ENCODE measurements around the gene PM20D1. TPM values are rescaled to one million over a fixed set of nuclear protein-coding genes. Genes with fewer than 3 reads are reported as not detected.
A peak's percentile ranks its signal among the peaks of the same experiment; 100 is the strongest.
"Not testable (repeated sequence)": the region's sequence is repeated elsewhere in the genome, so short reads cannot be mapped to it uniquely, and the experiment has no call there.

PM20D1 gene, protein sequence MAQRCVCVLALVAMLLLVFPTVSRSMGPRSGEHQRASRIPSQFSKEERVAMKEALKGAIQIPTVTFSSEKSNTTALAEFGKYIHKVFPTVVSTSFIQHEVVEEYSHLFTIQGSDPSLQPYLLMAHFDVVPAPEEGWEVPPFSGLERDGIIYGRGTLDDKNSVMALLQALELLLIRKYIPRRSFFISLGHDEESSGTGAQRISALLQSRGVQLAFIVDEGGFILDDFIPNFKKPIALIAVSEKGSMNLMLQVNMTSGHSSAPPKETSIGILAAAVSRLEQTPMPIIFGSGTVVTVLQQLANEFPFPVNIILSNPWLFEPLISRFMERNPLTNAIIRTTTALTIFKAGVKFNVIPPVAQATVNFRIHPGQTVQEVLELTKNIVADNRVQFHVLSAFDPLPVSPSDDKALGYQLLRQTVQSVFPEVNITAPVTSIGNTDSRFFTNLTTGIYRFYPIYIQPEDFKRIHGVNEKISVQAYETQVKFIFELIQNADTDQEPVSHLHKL
- total RNA-seq (1 to 10 TPM; 1.6 TPM), polyA plus RNA-seq (1 to 10 TPM; 1.1 to 2.9 (median 1.7) TPM), total RNA-seq (0.25 to 2.8 (median 0.83) reads per million in 6 experiments)

DNA sequence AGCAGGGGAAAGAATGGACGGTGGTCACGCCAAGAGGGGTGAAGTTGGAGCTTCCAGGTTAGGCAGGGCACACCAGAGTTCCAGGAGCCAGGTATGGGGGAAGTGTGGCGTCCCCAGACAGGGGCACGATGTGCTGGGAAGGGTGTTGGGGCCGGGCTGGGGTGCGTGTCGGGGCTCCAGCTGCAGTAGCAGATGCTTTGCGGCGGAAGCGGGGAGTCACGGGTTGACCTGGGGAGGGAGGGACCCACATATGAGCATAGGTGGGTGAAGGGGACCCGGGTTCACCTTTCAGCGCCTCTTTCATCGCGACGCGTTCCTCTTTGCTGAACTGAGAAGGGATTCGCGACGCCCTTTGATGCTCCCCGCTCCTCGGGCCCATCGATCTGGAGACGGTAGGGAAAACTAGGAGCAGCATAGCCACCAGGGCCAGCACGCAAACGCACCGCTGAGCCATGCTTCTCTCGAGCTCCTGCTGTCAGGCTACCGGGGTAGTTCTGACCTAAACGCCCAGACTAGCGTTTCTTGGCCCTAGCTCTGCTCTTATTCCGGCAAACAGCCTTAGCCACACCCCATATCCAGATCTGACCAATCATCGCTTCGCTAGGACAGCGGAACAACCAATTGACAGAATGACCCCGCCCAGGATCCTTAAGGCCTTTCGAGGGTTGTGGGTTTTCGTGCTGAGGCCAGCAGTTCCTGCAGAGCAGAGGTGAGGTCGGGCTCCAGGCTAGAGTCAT lies at the start of gene PM20D1:
Gene PM20D1 (minus strand): TSS at position 514 of the 737 bp plus-strand sequence. CDS start 60 bp downstream, at position 454.
- POLR2A ChIA-PET: interaction anchor here (0.5 to 1.1 kb wide), 3 partner anchors 37 to 217 kb away, joined by 3 to 5 read pairs (median 3); partner anchors contain the start of genes ELK4 and SLC41A1
- DNase-seq (peak; percentile 45 to 92 (median 84)), ATAC-seq (peak; percentile 97)
- peaks cover 0 to 3% (median 0%) of the 10 kb centered on the region in 9 donors for H3K9me3 Mint-ChIP-seq
- peak within 1 kb of the TSS; percentile 82 to 99 (median 96) for H3K27ac Mint-ChIP-seq
- no peaks in the 10 kb centered on the region for H3K27me3 Mint-ChIP-seq
- peaks cover 10 to 21% (median 12%) of the 10 kb centered on the region in 4 donors for H3K4me1 Mint-ChIP-seq
- peak within 1 kb of the TSS; percentile 86 to 98 (median 92) for H3K4me3 Mint-ChIP-seq
- peaks cover 0 to 1% (median 1%) of the 10 kb centered on the region in 3 donors for H3K36me3 Mint-ChIP-seq

DNA sequence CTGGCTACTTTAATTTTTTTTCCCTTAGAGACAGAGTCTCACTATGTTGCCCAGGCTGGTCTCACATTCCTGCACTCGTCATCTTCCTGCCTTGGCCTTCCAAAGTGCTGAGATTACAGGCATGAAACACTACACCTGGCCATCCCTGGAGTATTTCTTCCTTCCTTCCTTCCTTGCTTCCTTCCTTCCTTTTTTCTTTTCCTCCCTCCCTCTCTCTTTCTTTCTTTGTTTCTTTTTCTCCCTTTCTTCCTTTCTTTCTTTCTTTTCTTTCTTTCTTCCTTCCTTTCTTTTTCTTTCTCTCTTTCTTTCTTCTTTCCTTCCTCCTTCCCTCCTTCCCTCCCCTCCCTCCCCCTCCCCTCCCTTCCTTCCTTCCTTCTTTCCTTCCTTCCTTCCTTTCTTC lies 46.4 kb upstream of the PM20D1 start:
- Mint-ChIP-seq H3K9me3 (peaks cover 5 to 45% (median 26%) of the 10 kb centered on the region in 9 donors), H3K4me1 (peaks cover 0 to 2% (median under 1%) of the 10 kb centered on the region in 4 donors), H3K27ac (no peak overlapping the region), H3K4me3 (no peak overlapping the region), H3K27me3 (peaks cover 2 to 10% (median 4%) of the 10 kb centered on the region in 5 donors), H3K36me3 (peaks cover 2 to 38% (median 30%) of the 10 kb centered on the region in 3 donors)
- DNase-seq (no peak), ATAC-seq (no peak)
- POLR2A ChIA-PET: no interaction called here

DNA sequence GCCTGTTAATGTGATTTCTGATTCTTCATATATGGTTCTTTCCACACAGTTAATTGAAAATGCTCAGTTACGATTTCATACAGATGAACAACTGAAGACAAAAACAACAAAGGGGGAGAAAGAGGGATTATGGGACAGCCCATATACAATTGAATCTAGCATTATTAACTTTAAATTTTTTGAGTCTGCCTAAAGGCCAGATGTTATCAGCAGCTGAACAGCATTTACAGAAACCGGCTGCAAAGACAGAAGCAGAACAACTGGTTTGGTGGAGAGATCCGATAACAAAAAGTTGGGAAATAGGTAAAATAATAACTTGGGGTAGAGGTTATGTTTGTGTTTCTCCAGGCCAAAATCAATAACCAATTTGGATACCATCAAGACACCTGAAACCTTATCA lies 44.2 kb upstream of the PM20D1 start:
- H3K36me3 Mint-ChIP-seq: peaks cover 2 to 46% (median 40%) of the 10 kb centered on the region in 3 donors
- POLR2A ChIA-PET, ATAC-seq: not testable (repeated sequence)

DNA sequence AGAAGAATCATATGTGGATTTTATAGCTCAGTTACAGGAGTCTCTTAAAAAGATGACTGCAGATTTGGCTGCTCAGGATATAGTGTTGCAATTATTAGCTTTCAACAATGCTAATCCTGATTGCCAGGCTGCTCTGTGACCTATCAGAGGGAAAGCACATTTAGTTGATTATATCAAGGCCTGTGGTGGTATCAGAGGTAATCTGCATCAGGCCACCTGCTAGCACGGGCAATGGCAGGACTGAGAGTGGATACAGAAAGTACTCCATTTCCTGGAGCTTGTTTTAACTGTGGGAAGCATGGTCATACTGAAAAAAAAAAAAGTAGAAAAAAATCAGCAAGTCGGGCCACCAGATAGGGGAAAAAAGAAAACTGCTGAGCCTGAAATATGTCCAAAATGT lies 42.2 kb upstream of the PM20D1 start:
- H3K36me3 Mint-ChIP-seq: peaks cover 2 to 44% (median 41%) of the 10 kb centered on the region in 3 donors
- not testable (repeated sequence) for H3K4me3 Mint-ChIP-seq, ATAC-seq, DNase-seq, H3K27ac Mint-ChIP-seq
- POLR2A ChIA-PET: interaction anchor here (0.7 kb wide), 1 partner anchor 201 kb away, joined by 3 read pairs; no protein-coding TSS in a partner anchor
- peaks cover 0 to 14% (median 0%) of the 10 kb centered on the region in 5 donors for H3K27me3 Mint-ChIP-seq
- H3K4me1 Mint-ChIP-seq: peaks cover 0 to 11% (median 7%) of the 10 kb centered on the region in 4 donors
- H3K9me3 Mint-ChIP-seq: peaks cover 10 to 56% (median 31%) of the 10 kb centered on the region in 9 donors

More for the DNA sequence above, 44.2 kb upstream of the PM20D1 start:
- peaks cover 0 to 13% (median 0%) of the 10 kb centered on the region in 5 donors for H3K27me3 Mint-ChIP-seq
- peaks cover 10 to 53% (median 35%) of the 10 kb centered on the region in 9 donors for H3K9me3 Mint-ChIP-seq
- not testable (repeated sequence) for H3K27ac Mint-ChIP-seq, H3K4me1 Mint-ChIP-seq, DNase-seq, H3K4me3 Mint-ChIP-seq

DNA sequence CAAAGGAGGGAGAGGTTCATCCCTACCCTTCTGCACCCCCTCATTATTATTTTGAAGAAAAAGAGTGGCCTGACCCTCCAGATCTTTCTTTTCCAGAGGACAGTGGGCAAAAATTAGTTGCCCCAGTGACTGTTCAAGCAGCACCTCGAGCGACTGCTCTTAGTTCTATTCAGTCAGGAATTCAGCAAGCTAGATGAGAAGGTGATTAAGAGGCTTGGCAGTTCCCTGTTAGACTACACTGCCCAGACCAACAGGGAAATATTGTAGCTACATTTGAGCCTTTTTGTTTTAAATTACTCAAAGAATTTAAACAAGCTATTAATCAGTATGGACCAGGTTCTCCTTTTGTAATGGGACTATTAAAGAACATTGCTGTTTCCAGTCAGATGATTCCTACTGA lies 41.5 kb upstream of the PM20D1 start:
- H3K27ac Mint-ChIP-seq, DNase-seq, ATAC-seq, H3K4me3 Mint-ChIP-seq, POLR2A ChIA-PET: not testable (repeated sequence)
- Mint-ChIP-seq H3K9me3 (peaks cover 10 to 49% (median 24%) of the 10 kb centered on the region in 9 donors), H3K36me3 (peaks cover 2 to 40% (median 34%) of the 10 kb centered on the region in 3 donors), H3K27me3 (peaks cover 0 to 14% (median 0%) of the 10 kb centered on the region in 5 donors), H3K4me1 (peaks cover 0 to 11% (median 7%) of the 10 kb centered on the region in 4 donors)

DNA sequence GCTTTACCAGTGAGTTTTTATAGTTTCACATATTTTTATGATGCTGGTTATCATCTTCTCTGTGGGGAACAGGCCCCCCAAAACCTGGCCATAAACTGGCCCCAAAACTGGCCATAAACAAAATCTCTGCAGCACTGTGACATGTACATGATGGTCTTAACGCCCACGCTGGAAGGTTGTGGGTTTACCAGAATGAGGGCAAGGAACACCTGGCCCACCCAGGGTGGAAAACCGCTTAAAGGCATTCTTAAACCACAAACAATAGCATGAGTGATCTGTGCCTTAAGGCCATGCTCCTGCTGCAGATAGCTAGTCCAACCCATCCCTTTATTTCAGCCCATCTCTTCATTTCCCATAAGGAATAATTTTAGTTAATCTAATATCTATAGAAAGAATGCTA lies 40.7 kb upstream of the PM20D1 start:
- H3K36me3 Mint-ChIP-seq: peaks cover 0 to 37% (median 29%) of the 10 kb centered on the region in 3 donors
- not testable (repeated sequence) for H3K4me3 Mint-ChIP-seq, ATAC-seq, DNase-seq
- peaks cover 0 to 14% (median 0%) of the 10 kb centered on the region in 5 donors for H3K27me3 Mint-ChIP-seq
- H3K9me3 Mint-ChIP-seq: peaks cover 10 to 40% (median 18%) of the 10 kb centered on the region in 9 donors
- POLR2A ChIA-PET: interaction anchor here (0.7 kb wide), 1 partner anchor 37 kb away, joined by 3 read pairs; no protein-coding TSS in a partner anchor
- H3K27ac Mint-ChIP-seq: peak overlapping the region in 1 of 10 donors; percentile 30
- peaks cover 0 to 11% (median 7%) of the 10 kb centered on the region in 4 donors for H3K4me1 Mint-ChIP-seq

DNA sequence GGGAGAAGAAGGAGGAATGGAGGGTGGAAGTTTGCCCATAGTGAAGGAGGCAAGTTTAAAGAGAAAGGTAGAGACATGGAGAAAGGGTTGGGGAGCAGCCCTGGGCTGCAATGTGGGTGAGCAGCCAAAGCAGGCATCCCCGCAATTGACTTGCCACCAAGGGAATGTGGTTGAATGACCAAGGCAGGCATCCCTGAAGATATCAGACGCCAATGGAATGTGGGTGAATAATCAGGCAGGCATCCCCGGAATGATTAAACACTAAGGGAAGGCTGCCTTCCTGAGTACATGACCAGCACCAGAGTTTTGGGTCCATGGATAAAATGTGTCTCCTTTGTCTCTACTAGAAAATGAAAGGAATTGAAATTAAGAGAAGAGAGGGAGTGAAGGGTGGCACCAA lies 39.8 kb upstream of the PM20D1 start:
- peaks cover 0 to 11% (median 7%) of the 10 kb centered on the region in 4 donors for H3K4me1 Mint-ChIP-seq
- ATAC-seq, POLR2A ChIA-PET, H3K27ac Mint-ChIP-seq, H3K4me3 Mint-ChIP-seq, DNase-seq: not testable (repeated sequence)
- peaks cover 0 to 30% (median 20%) of the 10 kb centered on the region in 3 donors for H3K36me3 Mint-ChIP-seq
- H3K9me3 Mint-ChIP-seq: peaks cover 6 to 31% (median 18%) of the 10 kb centered on the region in 9 donors
- H3K27me3 Mint-ChIP-seq: peaks cover 0 to 14% (median 0%) of the 10 kb centered on the region in 5 donors

DNA sequence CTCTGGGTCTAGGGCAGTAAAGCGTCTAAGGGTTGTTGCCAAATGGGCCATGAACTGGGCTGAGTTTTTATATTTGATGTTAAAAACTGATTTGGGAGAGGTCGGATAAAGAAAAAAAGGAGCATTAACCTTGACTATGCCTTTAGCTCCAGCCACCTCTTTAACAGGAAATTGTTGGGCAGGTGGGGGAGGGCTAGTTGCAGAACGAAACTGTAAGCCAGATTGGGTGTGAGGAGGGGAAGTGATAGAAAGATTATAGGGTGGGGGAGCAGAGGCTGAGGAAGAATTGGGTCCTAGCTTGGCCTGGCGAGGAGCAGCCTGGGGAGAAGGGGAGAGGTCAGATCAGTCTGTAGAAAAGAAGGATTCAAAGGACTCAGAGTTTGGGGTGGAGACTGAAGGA lies 39.1 kb upstream of the PM20D1 start:
- POLR2A ChIA-PET: not testable (repeated sequence)

DNA sequence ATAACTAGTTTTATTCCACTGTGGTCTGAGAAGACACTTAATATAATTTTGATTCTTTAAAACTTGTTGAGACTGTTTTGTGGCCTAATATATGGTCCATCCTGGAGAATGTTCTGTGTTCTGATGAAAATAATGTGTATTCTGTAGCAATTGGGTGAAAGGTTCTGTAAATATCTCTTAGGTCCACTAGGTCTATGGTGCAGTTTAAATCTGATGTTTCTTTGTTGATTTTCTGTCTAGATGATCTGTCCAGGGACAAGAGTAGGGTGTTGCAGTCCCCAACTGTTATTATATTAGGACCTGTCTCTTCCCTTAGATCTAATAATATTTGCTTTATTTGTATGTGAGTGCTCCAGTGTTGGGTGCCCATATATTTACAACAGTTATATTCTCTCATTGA lies 33.9 kb upstream of the PM20D1 start:
- DNase-seq: no peak
- Mint-ChIP-seq H3K27ac (no peak overlapping the region), H3K4me1 (peaks cover 0 to 3% (median 2%) of the 10 kb centered on the region in 4 donors), H3K36me3 (peaks cover 3 to 28% (median 20%) of the 10 kb centered on the region in 3 donors), H3K9me3 (peaks cover 10 to 33% (median 21%) of the 10 kb centered on the region in 9 donors), H3K4me3 (no peak overlapping the region), H3K27me3 (peaks cover 0 to 9% (median 0%) of the 10 kb centered on the region in 5 donors)
- POLR2A ChIA-PET: no interaction called here
- ATAC-seq: no peak

More for the DNA sequence above, 39.1 kb upstream of the PM20D1 start:
- DNase-seq, H3K4me3 Mint-ChIP-seq, ATAC-seq, H3K27ac Mint-ChIP-seq: not testable (repeated sequence)
- Mint-ChIP-seq H3K36me3 (peaks cover 0 to 23% (median 16%) of the 10 kb centered on the region in 3 donors), H3K9me3 (peaks cover 5 to 24% (median 18%) of the 10 kb centered on the region in 9 donors), H3K27me3 (peaks cover 0 to 14% (median 0%) of the 10 kb centered on the region in 5 donors), H3K4me1 (peaks cover 0 to 11% (median 7%) of the 10 kb centered on the region in 4 donors)

DNA sequence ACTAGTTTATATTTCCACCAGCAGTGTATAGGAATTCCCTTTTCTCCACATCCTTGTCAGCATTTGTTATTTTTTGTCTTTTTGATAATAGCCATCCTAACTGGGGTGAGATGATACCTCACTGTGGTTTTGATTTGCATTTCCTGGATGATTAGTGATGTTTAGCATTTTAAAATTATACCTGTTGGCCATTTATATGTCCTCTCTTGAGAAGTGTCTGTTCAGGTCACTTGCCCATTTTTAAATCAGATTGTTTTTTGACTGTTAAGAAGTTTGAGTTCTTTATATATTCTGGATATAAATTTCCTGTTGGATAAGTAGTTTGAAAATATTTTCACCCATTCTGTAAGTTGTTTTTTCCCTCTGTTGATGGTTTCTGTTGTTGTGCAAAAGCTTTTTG lies 31.0 kb upstream of the PM20D1 start:
- H3K4me1 Mint-ChIP-seq: no peaks in the 10 kb centered on the region
- no peak for ATAC-seq
- no peak overlapping the region for H3K4me3 Mint-ChIP-seq
- peaks cover 3 to 39% (median 29%) of the 10 kb centered on the region in 3 donors for H3K36me3 Mint-ChIP-seq
- H3K27ac Mint-ChIP-seq: no peak overlapping the region
- POLR2A ChIA-PET: no interaction called here
- peaks cover 0 to 12% (median 7%) of the 10 kb centered on the region in 5 donors for H3K27me3 Mint-ChIP-seq
- peaks cover 22 to 49% (median 31%) of the 10 kb centered on the region in 9 donors for H3K9me3 Mint-ChIP-seq
- no peak for DNase-seq

DNA sequence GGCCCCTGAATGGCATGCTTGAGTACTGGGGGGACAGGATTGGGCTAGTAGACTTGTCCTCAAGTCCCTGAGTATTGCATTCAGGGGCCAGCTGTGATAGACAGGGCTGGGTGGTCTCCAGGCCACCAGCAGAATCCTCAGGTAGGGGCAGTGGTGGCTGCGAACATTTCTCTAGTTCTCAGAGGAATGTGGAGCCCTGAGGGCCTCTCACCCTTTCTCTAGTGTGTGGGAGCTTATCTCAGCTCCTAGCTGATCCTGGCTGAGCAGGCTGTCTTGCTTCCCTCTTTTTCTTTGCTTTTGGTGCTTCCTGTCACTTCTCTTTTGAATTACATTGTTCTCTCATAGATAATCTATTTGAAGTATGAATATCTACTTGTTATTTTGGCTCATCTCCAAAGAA lies 30.0 kb upstream of the PM20D1 start:
- Mint-ChIP-seq H3K9me3 (peaks cover 22 to 49% (median 31%) of the 10 kb centered on the region in 9 donors), H3K4me3 (no peak overlapping the region), H3K27me3 (peaks cover 0 to 12% (median 7%) of the 10 kb centered on the region in 5 donors), H3K36me3 (peaks cover 3 to 39% (median 29%) of the 10 kb centered on the region in 3 donors), H3K4me1 (no peaks in the 10 kb centered on the region), H3K27ac (peak overlapping the region in 1 of 10 donors; percentile 5)
- ATAC-seq (no peak), DNase-seq (no peak)
- POLR2A ChIA-PET: no interaction called here

DNA sequence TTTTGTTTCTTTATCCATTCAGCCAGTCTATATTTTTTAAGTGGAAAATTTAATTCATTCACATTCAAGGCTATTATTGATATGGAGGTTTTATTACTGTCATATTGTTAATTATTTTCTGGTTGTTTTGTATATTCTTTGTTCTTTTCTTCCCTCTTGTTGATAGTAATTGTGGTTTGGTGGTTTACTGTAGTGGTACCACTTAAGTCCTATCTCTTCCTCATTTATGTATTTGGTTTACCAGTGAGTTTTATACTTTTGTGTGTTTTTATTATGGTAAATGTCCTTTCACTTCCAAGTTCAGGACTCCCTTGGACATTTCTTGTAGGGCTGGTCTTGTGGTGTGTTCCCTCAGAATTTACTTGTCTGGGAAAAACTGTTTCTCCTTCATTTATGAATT lies 28.1 kb upstream of the PM20D1 start:
- DNase-seq: no peak

More for the DNA sequence above, 28.1 kb upstream of the PM20D1 start:
- POLR2A ChIA-PET: no interaction called here
- Mint-ChIP-seq H3K27ac (no peak overlapping the region), H3K4me1 (no peaks in the 10 kb centered on the region), H3K27me3 (peaks cover 0 to 12% (median 7%) of the 10 kb centered on the region in 5 donors), H3K36me3 (peaks cover 3 to 37% (median 29%) of the 10 kb centered on the region in 3 donors), H3K9me3 (peaks cover 22 to 49% (median 31%) of the 10 kb centered on the region in 9 donors), H3K4me3 (no peak overlapping the region)
- no peak for ATAC-seq
